HEK293 (cell line): ENCODE data around the gene ACTA2.
A peak's percentile ranks its signal among the peaks of the same experiment; 100 is the strongest.

ENCODE experiments used
- SALL2 ChIP-seq: fragments of 450-650 bp; formaldehyde crosslinking; IDR thresholded peaks from 2 replicates; pipeline ENCODE4 v1.5.0; 2017; ENCODE audit warnings: missing biosample characterization, mild to moderate bottlenecking, missing genetic modification characterization, borderline replicate concordance
- YY1 ChIP-seq: fragments of 450-650 bp; formaldehyde crosslinking; IDR thresholded peaks from 2 replicates; pipeline ENCODE4 v1.5.1; 2018; ENCODE audit warnings: missing biosample characterization, missing genetic modification characterization
- ZBTB1 ChIP-seq: fragments of 450-650 bp; formaldehyde crosslinking; IDR thresholded peaks from 2 replicates; pipeline ENCODE4 v1.5.1; 2016; ENCODE audit warnings: missing biosample characterization, missing genetic modification characterization
- ZBTB21 ChIP-seq: fragments of 450-650 bp; formaldehyde crosslinking; IDR thresholded peaks from 2 replicates; pipeline ENCODE4 v1.5.1; 2017; ENCODE audit warnings: missing biosample characterization, missing genetic modification characterization
- ZNF292 ChIP-seq: fragments of 450-650 bp; formaldehyde crosslinking; IDR thresholded peaks from 2 replicates; pipeline ENCODE4 v1.5.1; 2016; ENCODE audit warnings: low read depth, missing biosample characterization, missing genetic modification characterization, borderline replicate concordance
- ZNF768 ChIP-seq: fragments of 450-650 bp; formaldehyde crosslinking; IDR thresholded peaks from 2 replicates; pipeline ENCODE4 v1.5.1; 2018; ENCODE audit warnings: missing biosample characterization, mild to moderate bottlenecking, missing genetic modification characterization
- TF ChIP-seq, protein P1 (sequence below): fragments of 450-650 bp; formaldehyde crosslinking; IDR thresholded peaks from 2 replicates; pipeline ENCODE4 v1.5.1; 2016; ENCODE audit warnings: missing biosample characterization, missing genetic modification characterization
- TF ChIP-seq, protein P2 (sequence below): fragments of 450-650 bp; formaldehyde crosslinking; IDR thresholded peaks from 2 replicates; pipeline ENCODE4 v1.5.1; 2016; ENCODE audit warnings: missing biosample characterization, missing genetic modification characterization
- TF ChIP-seq, protein P3 (sequence below): fragments of 450-650 bp; formaldehyde crosslinking; IDR thresholded peaks from 2 replicates; pipeline ENCODE4 v1.5.1; 2016; ENCODE audit warnings: missing biosample characterization, missing genetic modification characterization, low read depth

DNA sequence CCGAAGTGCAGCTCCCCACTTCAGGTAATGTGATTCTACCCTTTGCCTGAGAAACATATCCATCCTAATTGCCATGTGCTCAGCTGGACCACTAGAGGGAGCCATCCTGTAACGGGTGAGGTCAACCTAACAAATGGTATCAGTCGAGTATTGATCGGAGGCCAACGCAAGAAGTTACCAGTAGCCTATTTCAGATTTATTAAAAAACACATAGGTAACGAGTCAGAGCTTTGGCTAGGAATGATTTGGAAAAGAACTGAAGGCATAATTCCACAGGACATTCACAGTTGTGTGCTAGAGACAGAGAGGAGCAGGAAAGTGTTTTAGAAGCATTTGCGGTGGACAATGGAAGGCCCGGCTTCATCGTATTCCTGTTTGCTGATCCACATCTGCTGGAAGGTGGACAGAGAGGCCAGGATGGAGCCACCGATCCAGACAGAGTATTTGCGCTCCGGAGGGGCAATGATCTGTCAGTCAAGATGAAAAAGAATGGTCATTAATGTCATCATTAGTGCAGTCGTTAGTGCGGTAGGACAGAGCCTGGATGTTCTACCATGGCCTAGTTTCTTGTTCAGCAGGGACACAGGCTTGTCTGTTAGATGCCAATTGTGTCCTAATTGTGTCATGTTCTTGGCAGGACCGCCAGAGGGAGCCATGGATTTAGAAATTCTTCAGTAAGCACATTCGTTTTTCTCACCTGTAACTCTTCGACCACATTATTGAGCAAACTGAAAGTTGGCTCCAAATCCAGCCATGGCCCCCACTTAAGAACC lies 17.5 kb downstream of the ACTA2 start:
- TF ChIP-seq, protein P1, sequence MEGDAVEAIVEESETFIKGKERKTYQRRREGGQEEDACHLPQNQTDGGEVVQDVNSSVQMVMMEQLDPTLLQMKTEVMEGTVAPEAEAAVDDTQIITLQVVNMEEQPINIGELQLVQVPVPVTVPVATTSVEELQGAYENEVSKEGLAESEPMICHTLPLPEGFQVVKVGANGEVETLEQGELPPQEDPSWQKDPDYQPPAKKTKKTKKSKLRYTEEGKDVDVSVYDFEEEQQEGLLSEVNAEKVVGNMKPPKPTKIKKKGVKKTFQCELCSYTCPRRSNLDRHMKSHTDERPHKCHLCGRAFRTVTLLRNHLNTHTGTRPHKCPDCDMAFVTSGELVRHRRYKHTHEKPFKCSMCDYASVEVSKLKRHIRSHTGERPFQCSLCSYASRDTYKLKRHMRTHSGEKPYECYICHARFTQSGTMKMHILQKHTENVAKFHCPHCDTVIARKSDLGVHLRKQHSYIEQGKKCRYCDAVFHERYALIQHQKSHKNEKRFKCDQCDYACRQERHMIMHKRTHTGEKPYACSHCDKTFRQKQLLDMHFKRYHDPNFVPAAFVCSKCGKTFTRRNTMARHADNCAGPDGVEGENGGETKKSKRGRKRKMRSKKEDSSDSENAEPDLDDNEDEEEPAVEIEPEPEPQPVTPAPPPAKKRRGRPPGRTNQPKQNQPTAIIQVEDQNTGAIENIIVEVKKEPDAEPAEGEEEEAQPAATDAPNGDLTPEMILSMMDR (tag by site-specific recombination) = peak; percentile 41
- TF ChIP-seq, protein P2, sequence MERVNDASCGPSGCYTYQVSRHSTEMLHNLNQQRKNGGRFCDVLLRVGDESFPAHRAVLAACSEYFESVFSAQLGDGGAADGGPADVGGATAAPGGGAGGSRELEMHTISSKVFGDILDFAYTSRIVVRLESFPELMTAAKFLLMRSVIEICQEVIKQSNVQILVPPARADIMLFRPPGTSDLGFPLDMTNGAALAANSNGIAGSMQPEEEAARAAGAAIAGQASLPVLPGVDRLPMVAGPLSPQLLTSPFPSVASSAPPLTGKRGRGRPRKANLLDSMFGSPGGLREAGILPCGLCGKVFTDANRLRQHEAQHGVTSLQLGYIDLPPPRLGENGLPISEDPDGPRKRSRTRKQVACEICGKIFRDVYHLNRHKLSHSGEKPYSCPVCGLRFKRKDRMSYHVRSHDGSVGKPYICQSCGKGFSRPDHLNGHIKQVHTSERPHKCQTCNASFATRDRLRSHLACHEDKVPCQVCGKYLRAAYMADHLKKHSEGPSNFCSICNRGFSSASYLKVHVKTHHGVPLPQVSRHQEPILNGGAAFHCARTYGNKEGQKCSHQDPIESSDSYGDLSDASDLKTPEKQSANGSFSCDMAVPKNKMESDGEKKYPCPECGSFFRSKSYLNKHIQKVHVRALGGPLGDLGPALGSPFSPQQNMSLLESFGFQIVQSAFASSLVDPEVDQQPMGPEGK (tag by site-specific recombination) = no peak
- TF ChIP-seq ZNF768 (tag by site-specific recombination) (no peak), YY1 (no peak), ZBTB1 (tag by site-specific recombination) (no peak), ZNF292 (tag by site-specific recombination) (no peak), ZBTB21 (tag by site-specific recombination) (no peak), SALL2 (no peak)
- TF ChIP-seq, protein P3, sequence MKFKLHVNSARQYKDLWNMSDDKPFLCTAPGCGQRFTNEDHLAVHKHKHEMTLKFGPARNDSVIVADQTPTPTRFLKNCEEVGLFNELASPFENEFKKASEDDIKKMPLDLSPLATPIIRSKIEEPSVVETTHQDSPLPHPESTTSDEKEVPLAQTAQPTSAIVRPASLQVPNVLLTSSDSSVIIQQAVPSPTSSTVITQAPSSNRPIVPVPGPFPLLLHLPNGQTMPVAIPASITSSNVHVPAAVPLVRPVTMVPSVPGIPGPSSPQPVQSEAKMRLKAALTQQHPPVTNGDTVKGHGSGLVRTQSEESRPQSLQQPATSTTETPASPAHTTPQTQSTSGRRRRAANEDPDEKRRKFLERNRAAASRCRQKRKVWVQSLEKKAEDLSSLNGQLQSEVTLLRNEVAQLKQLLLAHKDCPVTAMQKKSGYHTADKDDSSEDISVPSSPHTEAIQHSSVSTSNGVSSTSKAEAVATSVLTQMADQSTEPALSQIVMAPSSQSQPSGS (tag by site-specific recombination) = no peak
